Neural cell (in vitro differentiated cells): ENCODE measurements around the gene ALDH2. TPM values are rescaled to one million over a fixed set of nuclear protein-coding genes. Genes with fewer than 3 reads are reported as not detected.

Experiments used
- H2AFZ ChIP-seq: fragments of 200-600, 300-800 bp; sonication (generic), shearing (Covaris generic); 2 replicates; pipeline ENCODE4 v1.6.0; 2014; ENCODE audit warnings: low read depth, mild to moderate bottlenecking, antibody characterized with exemption, low read length, moderate library complexity
- H3F3A ChIP-seq: fragments of 200-600 bp; shearing (Covaris generic); 2 replicates; pipeline ENCODE4 v1.6.1; 2016; ENCODE audit warnings: mild to moderate bottlenecking, moderate library complexity, mixed read lengths, antibody characterized with exemption, low read length; ENCODE audit not compliant: insufficient read depth, poor library complexity, severe bottlenecking
- H3K27ac ChIP-seq: fragments of 200-600, 300-800 bp; sonication (generic), shearing (Covaris generic); 2 replicates; pipeline ENCODE4 v1.5.1; 2014; ENCODE audit warnings: mild to moderate bottlenecking, low read length, moderate library complexity
- H3K27me3 ChIP-seq: fragments of 300-800, 200-600 bp; sonication (generic), shearing (Covaris generic); 2 replicates; pipeline ENCODE4 v1.6.0; 2014; ENCODE audit warnings: mild to moderate bottlenecking, low read depth, low read length, moderate library complexity; ENCODE audit not compliant: insufficient read depth
- H3K36me3 ChIP-seq: fragments of 300-800, 200-600 bp; sonication (generic), shearing (Covaris generic); 2 replicates; pipeline ENCODE4 v1.5.1; 2014; ENCODE audit warnings: mild to moderate bottlenecking, antibody characterized with exemption, low read length, moderate library complexity; ENCODE audit not compliant: insufficient read depth
- H3K4me2 ChIP-seq: fragments of 300-800, 200-600 bp; sonication (generic), shearing (Covaris generic); 2 replicates; pipeline ENCODE4 v1.6.0; 2014; ENCODE audit warnings: mild to moderate bottlenecking, low read length
- H3K4me3 ChIP-seq: fragments of 300-800, 200-600 bp; sonication (generic), shearing (Covaris generic); 2 replicates; pipeline ENCODE4 v1.5.1; 2014; ENCODE audit warnings: mild to moderate bottlenecking, low read length, moderate library complexity
- H3K79me2 ChIP-seq: fragments of 200-600 bp; shearing (Covaris generic); replicated peaks from 2 replicates; pipeline ENCODE4 v1.6.0; 2014; ENCODE audit warnings: mild to moderate bottlenecking, low read length, moderate library complexity; ENCODE audit not compliant: insufficient read depth
- H3K9ac ChIP-seq: fragments of 300-800, 200-600 bp; sonication (generic), shearing (Covaris generic); 2 replicates; pipeline ENCODE4 v1.6.1; 2016; ENCODE audit warnings: mild to moderate bottlenecking, low read length, mixed read lengths
- H3K9me2 ChIP-seq: fragments of 200-600 bp; shearing (Covaris generic); 2 replicates; pipeline ENCODE4 v1.6.1; 2016; ENCODE audit warnings: mild to moderate bottlenecking, low read length, mixed read lengths; ENCODE audit not compliant: insufficient read depth
- H3K9me3 ChIP-seq: fragments of 200-600, 300-800 bp; sonication (generic), shearing (Covaris generic); 2 replicates; pipeline ENCODE4 v1.6.1; 2016; ENCODE audit warnings: mild to moderate bottlenecking, mixed run types, low read length, moderate library complexity, mixed read lengths
- H4K20me1 ChIP-seq: fragments of 200-600 bp; shearing (Covaris generic); 2 replicates; pipeline ENCODE4 v1.6.1; 2016; ENCODE audit warnings: mild to moderate bottlenecking, mixed run types; ENCODE audit not compliant: insufficient read depth
- EP300 ChIP-seq: fragments of 450-650 bp; conservative IDR thresholded peaks from 2 replicates; pipeline ENCODE4 v1.6.1; 2014; ENCODE audit warnings: antibody characterized with exemption, mild to moderate bottlenecking, moderate library complexity; ENCODE audit not compliant: poor library complexity, severe bottlenecking
- EZH2 ChIP-seq: fragments of 200-600, 300-800 bp; shearing (Covaris generic), sonication (generic); IDR thresholded peaks from 2 replicates; pipeline ENCODE4 v1.6.1; 2014; ENCODE audit warnings: antibody characterized with exemption, low read length, borderline replicate concordance, mild to moderate bottlenecking; ENCODE audit not compliant: insufficient read depth, poor library complexity, severe bottlenecking
- MXI1 ChIP-seq: fragments of 450-650 bp; conservative IDR thresholded peaks from 2 replicates; pipeline ENCODE4 v1.6.1; 2014; ENCODE audit warnings: antibody characterized with exemption, mild to moderate bottlenecking; ENCODE audit not compliant: poor library complexity, severe bottlenecking
- POLR2AphosphoS5 ChIP-seq: IDR thresholded peaks from 2 replicates; pipeline ENCODE4 v1.6.1; 2012
- RAD21 ChIP-seq: fragments of 450-650 bp; conservative IDR thresholded peaks from 2 replicates; pipeline ENCODE4 v1.6.1; 2014; ENCODE audit warnings: antibody characterized with exemption, mild to moderate bottlenecking, moderate library complexity
- SMC3 ChIP-seq: fragments of 450-650 bp; conservative IDR thresholded peaks from 2 replicates; pipeline ENCODE4 v1.6.1; 2014; ENCODE audit warnings: antibody characterized with exemption, mild to moderate bottlenecking, moderate library complexity; ENCODE audit not compliant: poor library complexity
- TAF1 ChIP-seq: IDR thresholded peaks from 2 replicates; pipeline ENCODE4 v1.6.1; 2012; ENCODE audit warnings: low read depth
- polyA plus RNA-seq: library from polyadenylated mRNA; depleted of rRNA; stranded (reverse); fragments of >200 nt; gene quantifications from 2 replicates; pipeline ENCODE4 v1.2.3, GENCODE V29; 2014
- TF ChIP-seq, protein P1 (sequence below): fragments of 450-650 bp; IDR thresholded peaks from 2 replicates; pipeline ENCODE4 v1.5.1; 2014; ENCODE audit warnings: antibody characterized with exemption, mild to moderate bottlenecking, moderate library complexity; ENCODE audit not compliant: poor library complexity, severe bottlenecking
- TF ChIP-seq, protein P2 (sequence below): IDR thresholded peaks from 2 replicates; pipeline ENCODE4 v1.6.1; 2012; ENCODE audit warnings: borderline replicate concordance

ALDH2 gene
- polyA plus RNA-seq, 1 donor from 2014 or later: 64.3 TPM

DNA sequence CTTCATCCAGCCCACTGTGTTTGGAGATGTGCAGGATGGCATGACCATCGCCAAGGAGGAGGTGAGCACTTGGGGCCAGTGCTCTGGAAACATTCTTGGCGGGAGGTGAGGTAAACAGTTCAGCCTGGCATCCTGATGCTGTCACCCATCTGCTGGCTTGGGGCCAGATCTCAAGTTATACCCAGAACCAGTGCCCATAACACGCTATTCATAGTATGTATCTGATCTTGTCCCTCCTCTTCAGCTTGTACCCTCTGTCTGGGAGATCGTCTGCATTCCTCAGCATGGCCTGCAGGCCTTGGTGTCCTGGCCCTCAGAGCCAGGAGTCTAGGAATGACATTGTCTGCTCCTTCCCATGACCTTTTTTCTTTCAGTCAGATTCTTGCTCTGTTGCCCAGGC, 31.4 kb downstream of the ALDH2 start:
- no peak for TF ChIP-seq SMC3
- TF ChIP-seq, protein P1, sequence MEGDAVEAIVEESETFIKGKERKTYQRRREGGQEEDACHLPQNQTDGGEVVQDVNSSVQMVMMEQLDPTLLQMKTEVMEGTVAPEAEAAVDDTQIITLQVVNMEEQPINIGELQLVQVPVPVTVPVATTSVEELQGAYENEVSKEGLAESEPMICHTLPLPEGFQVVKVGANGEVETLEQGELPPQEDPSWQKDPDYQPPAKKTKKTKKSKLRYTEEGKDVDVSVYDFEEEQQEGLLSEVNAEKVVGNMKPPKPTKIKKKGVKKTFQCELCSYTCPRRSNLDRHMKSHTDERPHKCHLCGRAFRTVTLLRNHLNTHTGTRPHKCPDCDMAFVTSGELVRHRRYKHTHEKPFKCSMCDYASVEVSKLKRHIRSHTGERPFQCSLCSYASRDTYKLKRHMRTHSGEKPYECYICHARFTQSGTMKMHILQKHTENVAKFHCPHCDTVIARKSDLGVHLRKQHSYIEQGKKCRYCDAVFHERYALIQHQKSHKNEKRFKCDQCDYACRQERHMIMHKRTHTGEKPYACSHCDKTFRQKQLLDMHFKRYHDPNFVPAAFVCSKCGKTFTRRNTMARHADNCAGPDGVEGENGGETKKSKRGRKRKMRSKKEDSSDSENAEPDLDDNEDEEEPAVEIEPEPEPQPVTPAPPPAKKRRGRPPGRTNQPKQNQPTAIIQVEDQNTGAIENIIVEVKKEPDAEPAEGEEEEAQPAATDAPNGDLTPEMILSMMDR: no peak
- no peak for TF ChIP-seq TAF1
- no peak for TF ChIP-seq EZH2
- no peak for TF ChIP-seq RAD21
- TF ChIP-seq EP300: no peak
- TF ChIP-seq MXI1: no peak
- TF ChIP-seq POLR2AphosphoS5: no peak
- TF ChIP-seq, protein P2, sequence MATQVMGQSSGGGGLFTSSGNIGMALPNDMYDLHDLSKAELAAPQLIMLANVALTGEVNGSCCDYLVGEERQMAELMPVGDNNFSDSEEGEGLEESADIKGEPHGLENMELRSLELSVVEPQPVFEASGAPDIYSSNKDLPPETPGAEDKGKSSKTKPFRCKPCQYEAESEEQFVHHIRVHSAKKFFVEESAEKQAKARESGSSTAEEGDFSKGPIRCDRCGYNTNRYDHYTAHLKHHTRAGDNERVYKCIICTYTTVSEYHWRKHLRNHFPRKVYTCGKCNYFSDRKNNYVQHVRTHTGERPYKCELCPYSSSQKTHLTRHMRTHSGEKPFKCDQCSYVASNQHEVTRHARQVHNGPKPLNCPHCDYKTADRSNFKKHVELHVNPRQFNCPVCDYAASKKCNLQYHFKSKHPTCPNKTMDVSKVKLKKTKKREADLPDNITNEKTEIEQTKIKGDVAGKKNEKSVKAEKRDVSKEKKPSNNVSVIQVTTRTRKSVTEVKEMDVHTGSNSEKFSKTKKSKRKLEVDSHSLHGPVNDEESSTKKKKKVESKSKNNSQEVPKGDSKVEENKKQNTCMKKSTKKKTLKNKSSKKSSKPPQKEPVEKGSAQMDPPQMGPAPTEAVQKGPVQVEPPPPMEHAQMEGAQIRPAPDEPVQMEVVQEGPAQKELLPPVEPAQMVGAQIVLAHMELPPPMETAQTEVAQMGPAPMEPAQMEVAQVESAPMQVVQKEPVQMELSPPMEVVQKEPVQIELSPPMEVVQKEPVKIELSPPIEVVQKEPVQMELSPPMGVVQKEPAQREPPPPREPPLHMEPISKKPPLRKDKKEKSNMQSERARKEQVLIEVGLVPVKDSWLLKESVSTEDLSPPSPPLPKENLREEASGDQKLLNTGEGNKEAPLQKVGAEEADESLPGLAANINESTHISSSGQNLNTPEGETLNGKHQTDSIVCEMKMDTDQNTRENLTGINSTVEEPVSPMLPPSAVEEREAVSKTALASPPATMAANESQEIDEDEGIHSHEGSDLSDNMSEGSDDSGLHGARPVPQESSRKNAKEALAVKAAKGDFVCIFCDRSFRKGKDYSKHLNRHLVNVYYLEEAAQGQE: no peak
- Histone ChIP-seq H3K27ac (no peak overlapping the region), H3K79me2 (no peaks in the 10 kb centered on the region), H3K4me3 (no peak overlapping the region), H2AFZ (no peak overlapping the region), H3K4me2 (no peak overlapping the region), H3K27me3 (no peaks in the 10 kb centered on the region), H3K9ac (no peak overlapping the region), H4K20me1 (no peaks in the 10 kb centered on the region), H3K9me2 (no peaks in the 10 kb centered on the region), H3K36me3 (no peaks in the 10 kb centered on the region), H3F3A (no peaks in the 10 kb centered on the region), H3K9me3 (no peaks in the 10 kb centered on the region)

DNA sequence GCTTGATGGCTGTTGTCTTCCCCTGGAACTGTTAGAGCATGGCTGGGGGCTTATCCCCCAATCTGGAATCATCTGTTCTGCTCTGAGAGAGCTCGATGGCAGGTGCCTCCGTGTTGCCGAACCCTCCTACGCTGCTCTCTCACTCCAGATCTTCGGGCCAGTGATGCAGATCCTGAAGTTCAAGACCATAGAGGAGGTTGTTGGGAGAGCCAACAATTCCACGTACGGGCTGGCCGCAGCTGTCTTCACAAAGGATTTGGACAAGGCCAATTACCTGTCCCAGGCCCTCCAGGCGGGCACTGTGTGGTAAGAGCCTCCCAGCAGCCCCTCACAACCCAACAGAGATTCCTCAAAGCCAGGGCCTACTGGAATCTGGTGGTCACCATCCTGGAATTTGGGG, 33.0 kb downstream of the ALDH2 start:
- Histone ChIP-seq H3K9ac (no peak overlapping the region), H3K27me3 (no peaks in the 10 kb centered on the region), H3K9me2 (no peaks in the 10 kb centered on the region), H3F3A (no peaks in the 10 kb centered on the region), H3K27ac (no peak overlapping the region), H2AFZ (no peak overlapping the region), H3K4me3 (no peak overlapping the region), H3K36me3 (no peaks in the 10 kb centered on the region), H3K79me2 (no peaks in the 10 kb centered on the region), H3K9me3 (no peaks in the 10 kb centered on the region), H4K20me1 (no peaks in the 10 kb centered on the region), H3K4me2 (no peak overlapping the region)
- no peak for TF ChIP-seq POLR2AphosphoS5
- TF ChIP-seq RAD21: no peak
- no peak for TF ChIP-seq TAF1
- no peak for TF ChIP-seq EZH2
- no peak for TF ChIP-seq MXI1
- TF ChIP-seq, protein P2: no peak
- TF ChIP-seq, protein P1: no peak
- TF ChIP-seq EP300: no peak
